Endodermal cell (in vitro differentiated cells): ENCODE data around the gene ZNF716. TPM values are rescaled to one million over a fixed set of nuclear protein-coding genes. Genes with fewer than 3 reads are reported as not detected.

Experiments
- DNase-seq: peaks from one replicate; pipeline ENCODE4 v3.0.0-alpha.2; 2017
- H3K27ac ChIP-seq: 2 replicates; pipeline ENCODE4 v1.5.1; 2013; ENCODE audit warnings: mild to moderate bottlenecking, low read depth, low read length, moderate library complexity
- H3K27me3 ChIP-seq: 2 replicates; pipeline ENCODE4 v1.6.1; 2013; ENCODE audit warnings: mild to moderate bottlenecking, low read length, moderate library complexity; ENCODE audit not compliant: insufficient read depth, control insufficient read depth, poor library complexity, severe bottlenecking
- H3K36me3 ChIP-seq: 2 replicates; pipeline ENCODE4 v1.7.0; 2013; ENCODE audit warnings: mild to moderate bottlenecking, low read length, moderate library complexity; ENCODE audit not compliant: control insufficient read depth, insufficient read depth
- H3K4me1 ChIP-seq: one replicate; pipeline ENCODE4 v1.7.0; 2013; ENCODE audit warnings: low read length; ENCODE audit not compliant: control insufficient read depth, insufficient read depth
- H3K4me3 ChIP-seq: 2 replicates; pipeline ENCODE4 v1.5.1; 2013; ENCODE audit warnings: mild to moderate bottlenecking, low read length, moderate library complexity
- H3K9ac ChIP-seq: 2 replicates; pipeline ENCODE4 v1.6.1; 2013; ENCODE audit warnings: mild to moderate bottlenecking, low read length, moderate library complexity; ENCODE audit not compliant: poor library complexity, severe bottlenecking; ENCODE audit errors: extremely low read depth
- H3K9me3 ChIP-seq: 2 replicates; pipeline ENCODE4 v1.6.1; 2013; ENCODE audit warnings: mild to moderate bottlenecking, low read length, moderate library complexity; ENCODE audit not compliant: control insufficient read depth
- H3K27ac Mint-ChIP-seq: 2 replicates; pipeline ENCODE4 v1.8.0; 2020; ENCODE audit warnings: mixed read lengths
- H3K27me3 Mint-ChIP-seq: 2 replicates; pipeline ENCODE4 v1.8.0; 2021; ENCODE audit warnings: mild to moderate bottlenecking, mixed read lengths; ENCODE audit not compliant: insufficient read depth
- H3K36me3 Mint-ChIP-seq: 2 replicates; pipeline ENCODE4 v1.8.0; 2020; ENCODE audit warnings: low read depth, mixed read lengths
- H3K4me1 Mint-ChIP-seq: 2 replicates; pipeline ENCODE4 v1.8.0; 2020; ENCODE audit warnings: mixed read lengths
- H3K4me3 Mint-ChIP-seq: 2 replicates; pipeline ENCODE4 v1.8.0; 2020; ENCODE audit warnings: mild to moderate bottlenecking, moderate library complexity, mixed read lengths
- H3K9me3 Mint-ChIP-seq: 2 replicates; pipeline ENCODE4 v1.8.0; 2020; ENCODE audit warnings: mild to moderate bottlenecking, mixed read lengths
- CTCF ChIP-seq: fragments of 200-600 bp; sonication (generic); conservative IDR thresholded peaks from 2 replicates; pipeline ENCODE4 v1.5.0; 2021; ENCODE audit warnings: antibody characterized with exemption, mild to moderate bottlenecking
- WGBS, 2 experiments: methylation state at CpG; one replicate each; pipeline versions ENCODE4 v1.1.5 to v1.1.7; 2013; ENCODE audit warnings: missing lambda C conversion rate in 2 of 2, mixed read lengths in 1 of 2; ENCODE audit not compliant: insufficient coverage in 1 of 2, insufficient read length in 1 of 2; 5-methylcytosine and 5-hydroxymethylcytosine counted together
- total RNA-seq, 2 donors: library from RNA; stranded (reverse); fragmentation: NEBNext Ultra II Directional in 1 of 2; extraction: Animal tissue kit (Norgen Biotek cat#: 25700) in 1 of 2; gene quantifications; 2 replicates in 1 of 2; 3 replicates in 1 of 2; pipeline ENCODE4 v1.2.1, GENCODE V29; 2021

Gene ZNF716
- total RNA-seq, 2 donors from 2014 or later, result not detected

- 65% methylated on average over 3 of the region's 3 CpGs; no CpG with 5 or more reads in 1 of the 2 experiments for WGBS, 2 experiments
- H3K9me3 ChIP-seq, result peaks cover 59% of the 10 kb centered on the region
- H3K4me3 Mint-ChIP-seq, result no peak overlapping the region
Observed at GRCh38 chr7:57417736-57418135, 32.2 kb upstream of the ZNF716 start.

GRCh38 chr7:57423768-57424167 is 26.2 kb upstream of the ZNF716 start:
- no peak overlapping the region for H3K4me3 Mint-ChIP-seq
- no peak for TF ChIP-seq CTCF
- H3K27me3 Mint-ChIP-seq, result no peaks in the 10 kb centered on the region

More at GRCh38 chr7:57417736-57418135, 32.2 kb upstream of the ZNF716 start:
- Histone ChIP-seq H3K36me3 (no peaks in the 10 kb centered on the region), H3K9ac (no peak overlapping the region), H3K27ac (no peak overlapping the region), H3K4me1 (no peaks in the 10 kb centered on the region), H3K27me3 (no peaks in the 10 kb centered on the region), H3K4me3 (no peak overlapping the region)
- no peaks in the 10 kb centered on the region for H3K36me3 Mint-ChIP-seq
- DNase-seq, result no peak
- no peaks in the 10 kb centered on the region for H3K4me1 Mint-ChIP-seq
- TF ChIP-seq CTCF, result no peak
- no peak overlapping the region for H3K27ac Mint-ChIP-seq
- no peaks in the 10 kb centered on the region for H3K27me3 Mint-ChIP-seq
- peaks cover 79% of the 10 kb centered on the region for H3K9me3 Mint-ChIP-seq

GRCh38 chr7:57424515-57425238 is 25.3 kb upstream of the ZNF716 start:
- no peak for TF ChIP-seq CTCF
- no peak overlapping the region for H3K27ac Mint-ChIP-seq
- Histone ChIP-seq H3K9ac (no peak overlapping the region), H3K4me3 (no peak overlapping the region), H3K9me3 (peaks cover 52% of the 10 kb centered on the region), H3K27me3 (no peaks in the 10 kb centered on the region), H3K36me3 (no peaks in the 10 kb centered on the region), H3K4me1 (no peaks in the 10 kb centered on the region), H3K27ac (no peak overlapping the region)
- H3K4me3 Mint-ChIP-seq, result no peak overlapping the region
- no peaks in the 10 kb centered on the region for H3K36me3 Mint-ChIP-seq
- WGBS, 2 experiments, result 90 to 92% methylated on average over 37 to 89 of the region's 89 CpGs
- no peaks in the 10 kb centered on the region for H3K4me1 Mint-ChIP-seq
- peaks cover 71% of the 10 kb centered on the region for H3K9me3 Mint-ChIP-seq
- no peaks in the 10 kb centered on the region for H3K27me3 Mint-ChIP-seq
- no peak for DNase-seq

More at GRCh38 chr7:57423768-57424167, 26.2 kb upstream of the ZNF716 start:
- no peaks in the 10 kb centered on the region for H3K36me3 Mint-ChIP-seq
- Histone ChIP-seq H3K36me3 (no peaks in the 10 kb centered on the region), H3K27me3 (no peaks in the 10 kb centered on the region), H3K9me3 (peaks cover 45% of the 10 kb centered on the region), H3K4me3 (no peak overlapping the region), H3K4me1 (no peaks in the 10 kb centered on the region), H3K9ac (no peak overlapping the region), H3K27ac (no peak overlapping the region)
- no peaks in the 10 kb centered on the region for H3K4me1 Mint-ChIP-seq
- 80 to 84% methylated on average over 3 of the region's 3 CpGs for WGBS, 2 experiments
- peaks cover 65% of the 10 kb centered on the region for H3K9me3 Mint-ChIP-seq
- DNase-seq, result no peak
- H3K27ac Mint-ChIP-seq, result no peak overlapping the region
